ENCODE data around the gene SPATA1. TPM values are rescaled to one million over a fixed set of nuclear protein-coding genes. Genes with fewer than 3 reads are reported as not detected.

The SPATA1 gene
- total RNA-seq, 4 donors from 2014 or later = 0.18 to 1.9 (median 1.1) TPM; not detected in 1

GRCh38 chr1:84613026-84613425 is 106.8 kb downstream of the SPATA1 start:
- H3K36me3 ChIP-seq = no peaks in the 10 kb centered on the region
- H3K27me3 ChIP-seq = no peaks in the 10 kb centered on the region
- no peak for TF ChIP-seq POLR2A (IDR thresholded peaks at IDR 0.05)
- TF ChIP-seq, protein P1, sequence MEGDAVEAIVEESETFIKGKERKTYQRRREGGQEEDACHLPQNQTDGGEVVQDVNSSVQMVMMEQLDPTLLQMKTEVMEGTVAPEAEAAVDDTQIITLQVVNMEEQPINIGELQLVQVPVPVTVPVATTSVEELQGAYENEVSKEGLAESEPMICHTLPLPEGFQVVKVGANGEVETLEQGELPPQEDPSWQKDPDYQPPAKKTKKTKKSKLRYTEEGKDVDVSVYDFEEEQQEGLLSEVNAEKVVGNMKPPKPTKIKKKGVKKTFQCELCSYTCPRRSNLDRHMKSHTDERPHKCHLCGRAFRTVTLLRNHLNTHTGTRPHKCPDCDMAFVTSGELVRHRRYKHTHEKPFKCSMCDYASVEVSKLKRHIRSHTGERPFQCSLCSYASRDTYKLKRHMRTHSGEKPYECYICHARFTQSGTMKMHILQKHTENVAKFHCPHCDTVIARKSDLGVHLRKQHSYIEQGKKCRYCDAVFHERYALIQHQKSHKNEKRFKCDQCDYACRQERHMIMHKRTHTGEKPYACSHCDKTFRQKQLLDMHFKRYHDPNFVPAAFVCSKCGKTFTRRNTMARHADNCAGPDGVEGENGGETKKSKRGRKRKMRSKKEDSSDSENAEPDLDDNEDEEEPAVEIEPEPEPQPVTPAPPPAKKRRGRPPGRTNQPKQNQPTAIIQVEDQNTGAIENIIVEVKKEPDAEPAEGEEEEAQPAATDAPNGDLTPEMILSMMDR (IDR thresholded peaks at IDR 0.05) = no peak
- H3K4me1 ChIP-seq = no peaks in the 10 kb centered on the region
- no peak overlapping the region for H3K27ac ChIP-seq
- no peak for DNase-seq
- peaks cover 0 to 6% (median 0%) of the 10 kb centered on the region in 4 donors for H3K9me3 ChIP-seq
- H3K4me3 ChIP-seq = no peak overlapping the region

DNA sequence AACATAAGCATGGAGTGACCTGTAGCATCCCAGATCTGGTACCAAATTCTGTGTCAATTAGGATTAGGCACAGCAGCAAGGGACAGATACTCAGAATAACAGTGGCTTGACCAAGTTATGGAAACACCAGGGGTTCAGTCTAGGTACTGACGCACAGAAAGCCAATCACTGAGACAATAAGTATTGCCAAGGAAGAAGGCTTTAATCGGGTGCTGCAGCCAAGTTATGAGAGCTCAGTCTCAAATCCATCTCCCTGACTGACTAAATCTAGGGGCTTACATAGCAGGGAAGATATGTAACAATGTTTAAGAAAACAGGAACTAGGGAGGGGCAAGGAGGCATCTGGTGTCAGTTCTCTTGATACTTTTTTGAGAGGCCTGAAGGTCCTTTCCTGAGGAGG is 107.7 kb downstream of the SPATA1 start:
- TF ChIP-seq, protein P1 (IDR thresholded peaks at IDR 0.05) = no peak
- TF ChIP-seq POLR2A (IDR thresholded peaks at IDR 0.05) = no peak
- no peak for DNase-seq
- Histone ChIP-seq H3K9me3 (peaks cover 0 to 6% (median 0%) of the 10 kb centered on the region in 4 donors), H3K36me3 (no peaks in the 10 kb centered on the region), H3K4me1 (no peaks in the 10 kb centered on the region), H3K27ac (no peak overlapping the region), H3K4me3 (no peak overlapping the region), H3K27me3 (no peaks in the 10 kb centered on the region)

- Histone ChIP-seq H3K27me3 (no peaks in the 10 kb centered on the region), H3K4me1 (no peaks in the 10 kb centered on the region), H3K36me3 (no peaks in the 10 kb centered on the region), H3K4me3 (no peak overlapping the region), H3K9me3 (peaks cover 0 to 6% (median 0%) of the 10 kb centered on the region in 4 donors), H3K27ac (no peak overlapping the region)
- TF ChIP-seq POLR2A (IDR thresholded peaks at IDR 0.05) = no peak
- TF ChIP-seq, protein P1 (IDR thresholded peaks at IDR 0.05) = no peak
- no peak for DNase-seq
Measured at GRCh38 chr1:84615790-84616189, 109.6 kb downstream of the SPATA1 start.

Other genes starting within 250 kb of the SPATA1 start
- gene SAMD13, start 204.7 kb upstream of the SPATA1 start, total RNA-seq = 1 to 10 TPM; 1.1 to 3.5 (median 2.3) TPM
- gene DNASE2B, start 107.9 kb upstream of the SPATA1 start, total RNA-seq = not detected
- 10 to 100 TPM; 12.1 to 37.1 (median 18.4) TPM for gene RPF1, start 27.1 kb upstream of the SPATA1 start, total RNA-seq
- 10 to 100 TPM; 19.0 to 99.1 (median 67.9) TPM for gene GNG5, start 195 bp downstream of the SPATA1 start, total RNA-seq
- 10 to 100 TPM in 3 of 4 donors, 1 to 10 TPM in 1; 5.0 to 18.4 (median 11.4) TPM for gene CTBS, start 68.1 kb downstream of the SPATA1 start, total RNA-seq
- 10 to 100 TPM; 10.7 to 20.6 (median 11.7) TPM for gene SSX2IP, start 184.1 kb downstream of the SPATA1 start, total RNA-seq

Measured in Peyer's patch (tissue), 4 donors.